MM.1S (cell line): ENCODE measurements around the gene OR7G1.

Experiments used
- DNase-seq: peaks from one replicate; pipeline ENCODE4 v3.0.0-alpha.2; 2015
- H2AFZ ChIP-seq: fragments of 300-600 bp; sonication (generic); 2 replicates; pipeline ENCODE4 v1.6.0; 2016; ENCODE audit warnings: antibody characterized with exemption, low read length
- H3F3A ChIP-seq: fragments of 300-600 bp; sonication (generic); 2 replicates; pipeline ENCODE4 v1.6.1; 2016; ENCODE audit warnings: mild to moderate bottlenecking, antibody characterized with exemption, low read length, moderate library complexity, mixed read lengths; ENCODE audit not compliant: insufficient read depth
- H3K27ac ChIP-seq: fragments of 300-600 bp; sonication (generic); 2 replicates; pipeline ENCODE4 v1.5.1; 2016; ENCODE audit warnings: mild to moderate bottlenecking, low read length
- H3K27me3 ChIP-seq: fragments of 300-600 bp; sonication (generic); replicated peaks from 2 replicates; pipeline ENCODE4 v1.6.0; 2016; ENCODE audit warnings: low read length; ENCODE audit not compliant: insufficient read depth
- H3K36me3 ChIP-seq: fragments of 300-600 bp; sonication (generic); replicated peaks from 2 replicates; pipeline ENCODE4 v1.6.1; 2016; ENCODE audit warnings: mild to moderate bottlenecking, low read length, mixed read lengths; ENCODE audit not compliant: insufficient read depth
- H3K4me1 ChIP-seq: fragments of 300-600 bp; sonication (generic); 2 replicates; pipeline ENCODE4 v1.6.1; 2016; ENCODE audit warnings: low read length, mixed read lengths
- H3K4me2 ChIP-seq: fragments of 300-600 bp; sonication (generic); 2 replicates; pipeline ENCODE4 v1.6.0; 2016; ENCODE audit warnings: low read depth, low read length
- H3K4me3 ChIP-seq: fragments of 300-600 bp; sonication (generic); 2 replicates; pipeline ENCODE4 v1.5.1; 2016; ENCODE audit warnings: low read length, mixed read lengths
- H3K79me2 ChIP-seq: fragments of 300-600 bp; sonication (generic); 2 replicates; pipeline ENCODE4 v1.6.1; 2016; ENCODE audit warnings: mixed run types, low read length, mixed read lengths
- H3K9ac ChIP-seq: fragments of 300-600 bp; sonication (generic); 2 replicates; pipeline ENCODE4 v1.6.1; 2016; ENCODE audit warnings: low read length, mixed read lengths
- H3K9me2 ChIP-seq: fragments of 300-600 bp; sonication (generic); replicated peaks from 2 replicates; pipeline ENCODE4 v1.6.1; 2016; ENCODE audit warnings: mild to moderate bottlenecking, low read length, mixed read lengths; ENCODE audit not compliant: insufficient read depth
- H3K9me3 ChIP-seq: fragments of 300-600 bp; sonication (generic); replicated peaks from 2 replicates; pipeline ENCODE4 v1.6.1; 2016; ENCODE audit warnings: mild to moderate bottlenecking, low read length, mixed read lengths; ENCODE audit not compliant: insufficient read depth
- H4K20me1 ChIP-seq: fragments of 300-600 bp; sonication (generic); 2 replicates; pipeline ENCODE4 v1.6.1; 2016; ENCODE audit warnings: mild to moderate bottlenecking, low read length, moderate library complexity, mixed read lengths; ENCODE audit not compliant: insufficient read depth
- EZH2 ChIP-seq: fragments of 300-600 bp; sonication (generic); optimal IDR thresholded peaks from 2 replicates; pipeline ENCODE3; 2017; ENCODE audit warnings: low read depth, mild to moderate bottlenecking, antibody characterized with exemption, low read length, mixed read lengths
- EZH2phosphoT487 ChIP-seq: fragments of 300-600 bp; sonication (generic); IDR thresholded peaks from 2 replicates; pipeline ENCODE4 v1.6.1; 2018; ENCODE audit warnings: antibody characterized with exemption, low read length
- TF ChIP-seq, protein P1 (sequence below): fragments of 300-600 bp; sonication (generic); IDR thresholded peaks from 2 replicates; pipeline ENCODE4 v1.5.1; 2016; ENCODE audit warnings: antibody characterized with exemption, low read length, mixed read lengths

OR7G1 gene

DNA sequence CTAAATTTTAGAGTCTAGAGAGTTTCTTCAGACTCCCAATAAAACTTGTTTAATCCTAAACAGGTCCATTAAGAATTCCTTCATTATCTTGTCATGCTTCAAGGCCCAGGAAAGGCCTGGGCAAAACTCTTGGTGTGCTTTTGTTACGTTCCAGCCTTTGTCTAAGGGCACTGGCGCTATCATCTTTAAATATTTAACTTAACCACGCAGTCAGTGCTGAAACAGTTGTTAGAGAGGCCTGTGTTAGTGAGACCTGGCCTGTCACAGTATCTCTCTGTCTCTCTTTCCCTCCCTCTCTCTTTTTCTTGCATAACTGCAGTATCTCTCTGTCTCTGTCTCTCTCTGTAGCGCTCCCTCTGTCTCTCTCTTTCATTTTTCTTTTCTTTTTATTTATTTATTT, 36.9 kb downstream of the OR7G1 start:
- no peak overlapping the region for H3K27ac ChIP-seq
- no peak overlapping the region for H3K4me2 ChIP-seq
- no peak for DNase-seq
- H3K9me3 ChIP-seq: no peaks in the 10 kb centered on the region
- no peak overlapping the region for H2AFZ ChIP-seq
- H3K9ac ChIP-seq: no peak overlapping the region
- H3K36me3 ChIP-seq: no peaks in the 10 kb centered on the region
- no peak overlapping the region for H3K4me3 ChIP-seq
- no peaks in the 10 kb centered on the region for H4K20me1 ChIP-seq
- H3K79me2 ChIP-seq: no peaks in the 10 kb centered on the region
- peaks cover 24% of the 10 kb centered on the region for H3K27me3 ChIP-seq
- H3K4me1 ChIP-seq: no peaks in the 10 kb centered on the region
- TF ChIP-seq EZH2 (no peak), EZH2phosphoT487 (no peak)
- TF ChIP-seq, protein P1, sequence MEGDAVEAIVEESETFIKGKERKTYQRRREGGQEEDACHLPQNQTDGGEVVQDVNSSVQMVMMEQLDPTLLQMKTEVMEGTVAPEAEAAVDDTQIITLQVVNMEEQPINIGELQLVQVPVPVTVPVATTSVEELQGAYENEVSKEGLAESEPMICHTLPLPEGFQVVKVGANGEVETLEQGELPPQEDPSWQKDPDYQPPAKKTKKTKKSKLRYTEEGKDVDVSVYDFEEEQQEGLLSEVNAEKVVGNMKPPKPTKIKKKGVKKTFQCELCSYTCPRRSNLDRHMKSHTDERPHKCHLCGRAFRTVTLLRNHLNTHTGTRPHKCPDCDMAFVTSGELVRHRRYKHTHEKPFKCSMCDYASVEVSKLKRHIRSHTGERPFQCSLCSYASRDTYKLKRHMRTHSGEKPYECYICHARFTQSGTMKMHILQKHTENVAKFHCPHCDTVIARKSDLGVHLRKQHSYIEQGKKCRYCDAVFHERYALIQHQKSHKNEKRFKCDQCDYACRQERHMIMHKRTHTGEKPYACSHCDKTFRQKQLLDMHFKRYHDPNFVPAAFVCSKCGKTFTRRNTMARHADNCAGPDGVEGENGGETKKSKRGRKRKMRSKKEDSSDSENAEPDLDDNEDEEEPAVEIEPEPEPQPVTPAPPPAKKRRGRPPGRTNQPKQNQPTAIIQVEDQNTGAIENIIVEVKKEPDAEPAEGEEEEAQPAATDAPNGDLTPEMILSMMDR: no peak
- H3F3A ChIP-seq: no peaks in the 10 kb centered on the region
- H3K9me2 ChIP-seq: no peaks in the 10 kb centered on the region

DNA sequence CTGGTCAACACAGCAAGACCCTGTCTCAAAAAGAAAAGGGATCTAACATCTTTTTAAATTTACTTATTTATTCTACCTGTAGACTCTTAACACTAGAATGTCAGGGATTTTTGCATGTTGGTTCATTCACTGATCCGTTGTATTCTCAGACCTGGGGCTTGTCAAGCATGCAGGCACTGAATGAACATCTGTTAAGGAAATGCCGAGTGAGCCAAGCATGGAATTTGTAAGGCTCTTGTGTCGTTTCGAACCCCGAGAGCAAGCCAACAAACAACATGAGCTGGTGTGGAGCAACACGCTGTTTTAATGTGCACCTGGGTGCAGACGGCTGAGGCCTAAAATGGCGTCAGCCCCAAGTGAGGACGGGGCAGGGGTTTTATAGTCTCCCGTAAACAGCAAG, 38.7 kb downstream of the OR7G1 start:
- H2AFZ ChIP-seq: no peak overlapping the region
- DNase-seq: no peak
- H3K9me2 ChIP-seq: no peaks in the 10 kb centered on the region
- no peaks in the 10 kb centered on the region for H4K20me1 ChIP-seq
- H3K27me3 ChIP-seq: peaks cover 29% of the 10 kb centered on the region
- no peaks in the 10 kb centered on the region for H3K79me2 ChIP-seq
- H3K4me1 ChIP-seq: no peaks in the 10 kb centered on the region
- H3K4me2 ChIP-seq: no peak overlapping the region
- no peak overlapping the region for H3K4me3 ChIP-seq
- H3K36me3 ChIP-seq: no peaks in the 10 kb centered on the region
- H3K9ac ChIP-seq: no peak overlapping the region
- H3K27ac ChIP-seq: no peak overlapping the region
- no peaks in the 10 kb centered on the region for H3F3A ChIP-seq
- TF ChIP-seq EZH2phosphoT487 (no peak), EZH2 (no peak)
- TF ChIP-seq, protein P1: no peak
- no peaks in the 10 kb centered on the region for H3K9me3 ChIP-seq

DNA sequence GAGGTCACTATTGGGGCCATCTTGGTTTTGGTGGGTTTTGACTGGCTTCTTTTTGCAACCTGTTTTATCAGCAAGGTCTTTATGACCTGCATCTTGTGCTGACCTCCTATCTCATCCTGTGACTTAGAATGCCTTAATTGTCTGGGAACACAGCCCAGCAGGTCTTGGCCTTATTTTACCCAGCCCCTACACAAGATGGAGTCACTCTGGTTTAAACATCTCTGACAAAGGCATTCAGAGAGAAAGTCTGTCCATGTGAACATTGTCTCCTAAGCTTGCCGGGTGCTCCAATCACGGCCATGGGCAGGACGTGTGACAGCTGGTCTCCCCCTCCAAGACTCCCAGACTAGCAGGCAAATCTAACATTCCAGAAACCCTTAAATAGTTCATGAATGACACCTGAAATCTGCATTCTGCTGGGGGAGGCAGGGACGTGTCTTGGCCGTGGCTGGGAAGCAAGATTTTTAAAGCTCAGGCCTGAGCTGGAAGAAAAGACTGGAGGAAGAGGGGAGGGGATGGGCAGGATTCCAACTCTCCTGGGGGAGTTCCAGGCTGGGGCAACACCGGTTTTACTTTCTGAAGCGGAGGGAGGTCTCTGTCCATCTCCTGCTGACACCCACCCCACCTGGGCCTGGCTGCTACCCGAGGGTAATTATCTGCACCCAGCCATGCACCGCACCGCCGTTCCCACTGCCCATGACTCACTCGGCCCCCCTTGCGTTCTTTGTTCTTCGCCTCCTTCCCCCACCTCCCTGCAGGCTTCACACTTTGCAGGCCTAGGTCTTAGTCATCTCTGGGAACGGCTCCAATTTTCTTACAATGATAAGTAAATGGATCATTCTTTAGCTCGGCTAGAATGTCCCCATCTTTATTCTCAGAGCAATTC, 40.3 kb downstream of the OR7G1 start:
- no peaks in the 10 kb centered on the region for H3K9me2 ChIP-seq
- no peak overlapping the region for H3K4me2 ChIP-seq
- no peak for DNase-seq
- H3K9ac ChIP-seq: no peak overlapping the region
- TF ChIP-seq, protein P1: no peak
- no peak for TF ChIP-seq EZH2phosphoT487
- no peak for TF ChIP-seq EZH2
- no peaks in the 10 kb centered on the region for H3K9me3 ChIP-seq
- no peak overlapping the region for H3K27ac ChIP-seq
- H3K27me3 ChIP-seq: peaks cover 29% of the 10 kb centered on the region
- no peak overlapping the region for H2AFZ ChIP-seq
- no peaks in the 10 kb centered on the region for H3K4me1 ChIP-seq
- H3F3A ChIP-seq: no peaks in the 10 kb centered on the region
- H3K36me3 ChIP-seq: no peaks in the 10 kb centered on the region
- H4K20me1 ChIP-seq: no peaks in the 10 kb centered on the region
- H3K4me3 ChIP-seq: no peak overlapping the region
- no peaks in the 10 kb centered on the region for H3K79me2 ChIP-seq
